Measurements from ENCODE around the gene TNFAIP2.

Gene TNFAIP2

DNA sequence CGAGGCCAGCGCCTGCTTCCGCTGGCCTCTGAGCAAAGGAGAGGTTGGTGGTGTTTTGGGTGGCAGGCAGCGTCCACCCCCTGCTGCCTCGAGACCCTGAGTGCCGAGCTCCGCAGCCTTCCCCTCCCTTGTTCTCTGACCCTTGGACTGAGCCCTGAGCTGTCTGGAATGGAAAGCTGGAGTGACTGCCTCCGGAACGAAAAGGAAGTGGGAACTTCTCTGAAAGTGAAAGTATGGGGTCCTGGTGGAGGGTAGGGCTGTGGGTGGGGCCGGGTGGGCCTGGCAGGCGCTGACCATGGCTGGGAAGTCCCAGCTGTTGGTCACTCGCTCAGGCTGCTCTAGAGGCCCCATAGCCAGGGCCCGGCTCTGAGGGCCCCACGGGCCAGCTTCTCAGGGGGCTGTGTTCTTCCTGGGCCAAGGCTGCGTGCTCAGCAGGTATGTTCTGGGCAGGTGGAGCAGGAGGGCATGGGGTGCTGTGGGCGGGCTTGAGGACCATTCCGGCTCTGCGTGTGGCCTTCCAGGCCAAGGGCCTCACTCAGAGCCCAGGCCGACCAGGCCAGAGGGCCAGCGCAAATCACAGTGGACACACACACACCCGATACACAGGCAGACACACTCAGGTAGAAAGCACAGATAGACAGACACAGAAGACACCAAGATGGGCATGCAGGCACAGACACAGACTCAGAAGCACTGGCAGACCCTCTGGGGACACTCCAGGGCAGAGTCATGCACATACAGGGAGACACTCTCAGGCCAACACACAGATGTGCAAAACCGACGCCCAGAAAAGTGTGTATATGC, 28.7 kb upstream of the TNFAIP2 start, which contains the start of gene EXOC3L4:
TSS of gene EXOC3L4 (plus strand) at position 320 of the 804 bp plus-strand sequence. CDS start 5,495 bp downstream, outside the sequence.
- DNase-seq: no peak

DNA sequence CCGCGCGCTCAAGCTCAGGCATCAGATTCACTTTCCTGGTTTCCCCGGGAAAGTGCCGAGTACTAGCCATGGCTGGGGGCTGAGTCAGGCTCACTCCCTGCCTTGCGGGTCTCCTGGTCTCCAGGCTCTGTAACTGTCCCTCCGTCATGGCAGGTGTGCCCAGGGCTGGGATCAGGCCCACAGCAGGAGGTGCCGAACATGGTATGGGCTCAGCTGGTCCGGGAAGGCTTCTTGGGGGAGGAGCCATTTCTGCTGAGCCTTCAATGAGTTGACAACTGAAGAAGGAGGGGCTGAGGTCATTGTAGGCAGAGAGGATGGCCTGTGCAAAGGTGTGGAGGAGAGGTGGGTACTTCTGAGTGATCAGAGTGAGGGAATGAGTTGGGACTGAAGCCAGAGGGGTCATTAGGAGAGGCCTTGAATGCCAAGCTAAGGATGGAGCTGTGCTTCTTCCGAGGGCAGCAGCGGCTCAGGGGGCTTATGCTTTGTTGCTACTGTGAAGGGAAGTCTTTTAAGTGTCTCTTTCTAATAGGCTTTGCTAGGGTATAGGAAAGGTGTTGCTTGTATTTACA, 28.0 kb upstream of the TNFAIP2 start:
- DNase-seq: no peak

DNA sequence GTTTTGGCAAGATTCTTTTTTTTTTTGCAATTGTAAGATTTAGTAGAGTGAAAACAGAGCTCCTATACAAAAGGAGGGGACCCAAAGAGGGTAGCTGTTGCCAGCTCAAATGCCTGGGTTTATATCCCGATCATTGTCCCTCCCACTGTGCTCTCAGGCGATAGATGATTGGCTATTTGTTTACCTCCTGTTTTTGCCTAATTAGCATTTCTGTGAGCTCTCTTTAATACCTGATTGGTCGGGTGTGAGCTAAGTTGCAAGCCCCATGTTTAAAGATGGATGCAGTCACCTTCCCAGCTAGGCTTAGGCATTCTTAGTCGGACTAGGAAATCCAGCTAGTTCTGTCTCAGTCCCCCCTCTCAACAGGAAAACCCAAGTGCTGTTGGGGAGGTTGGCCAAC, 26.9 kb upstream of the TNFAIP2 start:
- no peak for DNase-seq

DNA sequence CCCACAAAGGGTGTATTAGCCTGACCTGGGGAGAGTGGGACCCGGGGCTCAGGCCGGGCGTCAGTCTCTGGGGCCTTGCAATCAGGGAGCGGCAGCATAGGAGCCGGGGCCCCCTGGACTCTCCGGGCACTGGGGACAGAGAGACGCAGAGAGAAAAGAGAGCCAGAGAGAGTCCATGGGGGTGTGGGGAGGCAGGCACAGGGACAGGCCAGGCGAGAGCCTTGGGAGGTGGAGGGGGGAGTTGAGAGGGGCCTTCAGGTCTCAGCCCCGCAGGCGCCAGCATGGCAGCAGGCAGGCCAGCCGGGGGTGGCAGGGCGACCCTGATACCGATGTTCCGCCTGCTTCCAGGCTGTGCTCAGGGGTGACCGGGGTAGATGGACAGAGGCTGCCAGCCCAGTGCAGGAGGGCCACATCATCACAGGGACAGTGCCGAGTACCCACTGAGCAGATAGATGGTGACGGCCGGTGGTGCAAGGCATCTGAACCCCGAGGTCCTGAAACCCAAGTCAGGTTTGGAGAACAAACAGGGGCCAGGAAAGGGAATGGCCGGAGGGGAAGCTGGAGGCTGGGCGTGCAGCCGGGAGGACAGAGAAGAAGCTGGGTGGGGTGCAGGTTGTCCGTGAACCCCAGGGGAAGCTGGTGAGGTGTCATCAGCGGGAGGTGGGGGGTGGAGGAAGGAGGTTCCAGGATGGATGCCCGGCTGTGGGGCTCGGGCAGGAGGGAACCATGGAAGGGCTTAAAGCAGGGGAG, 25.8 kb upstream of the TNFAIP2 start:
- no peak for DNase-seq

DNA sequence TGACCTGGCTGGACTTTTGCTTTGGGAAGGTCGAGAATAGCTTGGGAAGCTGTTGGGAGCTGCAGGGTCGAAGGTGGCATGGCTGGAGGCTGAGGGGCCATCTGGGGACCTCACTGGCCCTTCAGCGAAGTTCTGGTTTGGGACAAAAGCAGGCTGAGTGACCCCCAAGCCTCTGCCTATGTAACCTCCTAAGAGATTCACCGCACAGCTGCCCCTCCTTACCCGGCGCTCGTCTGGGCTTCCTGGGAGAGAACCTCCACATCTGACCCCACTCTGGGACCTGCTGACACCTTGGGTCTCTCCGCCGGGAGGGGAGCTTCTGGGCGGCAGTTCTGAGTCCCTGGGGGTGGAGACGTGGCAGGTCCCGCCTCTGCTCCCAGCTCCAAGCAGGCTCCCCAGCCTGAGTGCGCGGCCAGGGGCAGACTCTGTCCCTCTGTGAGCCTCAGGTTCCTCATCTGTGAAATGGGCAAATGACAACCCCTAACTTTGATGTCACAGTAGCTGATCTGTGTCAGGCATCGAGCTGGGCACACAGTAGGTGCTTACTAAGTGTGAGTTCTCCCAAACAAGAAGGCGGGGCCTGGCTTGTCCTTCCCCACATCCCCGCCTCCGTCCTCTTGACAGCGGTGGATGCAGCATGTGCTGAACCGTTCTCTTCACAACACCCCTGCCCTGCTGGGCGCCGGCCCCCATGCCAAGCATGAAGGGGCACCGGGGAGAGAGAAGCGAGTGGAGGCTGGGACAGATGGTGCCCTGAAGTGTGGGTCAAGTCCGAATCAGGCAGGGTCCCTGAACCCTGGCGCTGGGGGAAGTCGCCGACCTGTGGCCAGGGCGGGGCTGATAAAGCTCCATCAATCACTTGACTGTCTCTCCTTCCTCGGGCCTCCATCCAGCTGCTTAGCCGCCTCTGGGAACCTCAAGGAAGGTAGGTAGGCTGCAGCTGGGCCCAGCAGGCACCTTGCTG, 25.0 kb upstream of the TNFAIP2 start:
- no peak for DNase-seq

DNA sequence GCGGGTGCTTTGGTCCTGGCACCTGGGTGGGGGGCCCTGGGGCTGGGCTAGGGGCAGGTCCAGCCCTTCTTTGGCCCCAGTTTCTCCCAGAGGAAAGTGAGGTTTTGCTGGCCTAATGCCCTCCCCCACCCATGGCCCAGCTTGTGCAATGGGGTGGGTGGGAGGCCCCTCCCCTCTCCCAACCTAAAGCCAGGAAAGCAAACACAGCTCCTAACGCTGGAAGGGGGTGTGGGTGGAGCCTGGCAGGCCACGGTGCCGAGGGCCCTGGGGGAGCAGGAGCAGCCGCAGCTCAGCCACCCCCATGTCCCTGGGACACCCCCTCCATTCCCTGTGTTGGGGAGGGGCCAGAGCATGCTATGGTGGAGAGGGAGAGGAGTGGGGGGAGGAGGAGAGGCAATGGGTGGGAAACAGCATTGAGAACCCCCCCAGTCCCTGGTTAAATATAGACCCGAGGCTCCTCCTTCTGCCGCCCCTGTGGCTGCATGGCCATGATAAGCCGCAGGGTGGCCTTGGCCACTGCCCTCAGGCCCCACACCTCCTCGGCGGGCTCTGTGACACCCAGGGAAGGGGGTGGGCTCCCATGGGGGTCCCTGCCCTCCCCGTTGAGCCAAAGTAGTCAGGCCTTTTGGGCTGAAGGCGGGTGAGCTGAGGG, 24.1 kb upstream of the TNFAIP2 start:
- no peak for DNase-seq

DNA sequence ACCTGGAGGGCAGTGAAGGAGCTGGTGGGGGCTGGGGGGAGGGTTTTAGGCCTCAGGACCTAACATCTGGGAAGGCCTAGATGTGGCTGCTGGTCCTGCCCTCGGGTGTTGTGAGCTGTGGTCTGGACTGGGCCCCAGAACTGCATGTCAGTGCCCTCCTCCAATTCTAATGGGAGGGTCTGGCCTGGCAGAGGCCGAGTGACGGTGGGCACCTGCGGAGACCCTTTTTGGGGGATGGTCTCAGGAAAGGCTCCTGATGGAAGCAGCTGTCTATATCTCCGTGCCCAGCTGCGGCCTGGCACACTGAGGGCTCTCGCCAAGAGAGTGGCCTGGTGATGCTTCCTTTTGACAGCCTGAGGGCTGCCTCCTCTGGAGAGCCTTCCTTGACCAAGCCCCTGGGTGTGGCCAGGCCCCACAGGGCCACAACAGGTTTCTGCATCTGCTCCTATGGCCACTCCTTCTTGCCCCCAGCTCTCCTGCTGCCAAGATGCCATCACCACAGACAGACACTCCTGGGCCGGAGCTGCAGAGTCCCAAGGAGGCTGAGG, 23.5 kb upstream of the TNFAIP2 start:
- DNase-seq: no peak

DNA sequence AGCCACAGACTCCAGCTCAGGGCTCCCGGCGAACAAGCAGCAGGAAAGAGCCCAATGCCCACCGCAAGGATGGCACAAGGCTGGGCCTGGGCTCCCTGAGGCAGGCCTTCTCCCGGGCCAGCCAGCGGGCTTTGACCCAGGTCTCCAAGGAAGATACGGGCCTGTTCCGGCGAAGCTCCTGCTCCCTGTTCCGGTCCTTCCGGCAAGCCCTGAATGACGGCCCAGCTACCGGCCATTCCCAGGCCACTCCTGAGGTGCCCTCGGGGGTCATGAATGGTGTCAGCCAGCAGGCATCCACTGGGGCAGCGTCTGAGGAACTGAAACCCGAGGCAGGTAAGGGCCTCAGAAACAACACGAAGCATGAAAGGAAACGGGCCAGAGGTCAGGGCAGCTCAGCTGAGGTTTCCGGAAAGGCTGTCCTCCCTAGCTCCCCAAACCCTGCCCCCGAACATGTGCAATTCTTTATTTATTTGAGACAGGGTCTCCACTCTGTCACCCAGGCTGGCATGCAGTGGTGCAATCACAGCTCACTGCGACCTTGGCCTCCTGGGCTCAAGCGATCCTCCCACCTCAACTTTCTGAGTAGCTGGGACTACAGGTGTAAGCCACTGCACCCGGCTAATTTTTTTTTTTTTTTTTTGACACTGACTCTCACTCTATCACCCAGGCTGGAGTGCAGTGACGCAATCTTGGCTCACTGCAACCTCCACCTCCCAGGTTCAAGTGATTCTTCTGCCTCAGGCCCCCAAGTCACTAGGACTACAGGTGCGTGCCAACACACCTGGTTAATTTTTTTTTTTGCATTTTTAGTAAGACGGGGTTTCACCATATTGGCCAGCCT, 22.8 kb upstream of the TNFAIP2 start:
- DNase-seq: no peak

DNA sequence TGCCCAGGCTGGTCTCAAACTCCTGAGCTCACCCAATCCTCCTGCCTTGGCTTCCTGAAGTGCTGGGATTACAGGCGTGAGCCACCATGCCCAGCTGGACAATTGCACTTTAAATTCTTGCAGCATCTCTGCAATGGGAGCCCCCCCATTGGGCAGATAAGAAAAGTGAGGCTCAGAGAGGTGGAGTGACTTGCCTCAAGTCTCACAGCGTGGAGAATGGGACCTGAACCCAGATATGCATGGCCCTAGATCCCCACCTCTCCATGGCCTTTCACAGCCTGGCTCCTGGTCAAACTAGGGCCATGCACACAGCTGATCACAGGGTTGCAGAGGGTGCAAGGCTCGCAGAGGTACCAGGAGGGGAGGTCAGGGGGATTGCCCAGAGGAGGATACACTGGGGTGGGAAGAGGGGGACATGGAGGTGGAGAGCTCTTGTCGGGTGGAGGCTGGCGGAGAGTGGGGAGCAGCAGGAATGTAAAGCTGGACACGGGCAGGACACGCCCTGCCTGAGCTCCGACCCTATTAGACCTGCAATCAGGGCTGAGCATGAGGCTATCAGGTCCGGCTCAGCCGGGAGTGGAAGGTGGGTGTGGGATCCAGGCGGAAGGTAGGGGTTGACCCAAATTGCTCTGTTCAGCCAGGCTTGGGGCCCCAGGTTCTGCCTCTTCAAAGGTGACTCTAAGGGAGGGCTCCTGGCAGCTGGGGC, 21.9 kb upstream of the TNFAIP2 start:
- DNase-seq: no peak

DNA sequence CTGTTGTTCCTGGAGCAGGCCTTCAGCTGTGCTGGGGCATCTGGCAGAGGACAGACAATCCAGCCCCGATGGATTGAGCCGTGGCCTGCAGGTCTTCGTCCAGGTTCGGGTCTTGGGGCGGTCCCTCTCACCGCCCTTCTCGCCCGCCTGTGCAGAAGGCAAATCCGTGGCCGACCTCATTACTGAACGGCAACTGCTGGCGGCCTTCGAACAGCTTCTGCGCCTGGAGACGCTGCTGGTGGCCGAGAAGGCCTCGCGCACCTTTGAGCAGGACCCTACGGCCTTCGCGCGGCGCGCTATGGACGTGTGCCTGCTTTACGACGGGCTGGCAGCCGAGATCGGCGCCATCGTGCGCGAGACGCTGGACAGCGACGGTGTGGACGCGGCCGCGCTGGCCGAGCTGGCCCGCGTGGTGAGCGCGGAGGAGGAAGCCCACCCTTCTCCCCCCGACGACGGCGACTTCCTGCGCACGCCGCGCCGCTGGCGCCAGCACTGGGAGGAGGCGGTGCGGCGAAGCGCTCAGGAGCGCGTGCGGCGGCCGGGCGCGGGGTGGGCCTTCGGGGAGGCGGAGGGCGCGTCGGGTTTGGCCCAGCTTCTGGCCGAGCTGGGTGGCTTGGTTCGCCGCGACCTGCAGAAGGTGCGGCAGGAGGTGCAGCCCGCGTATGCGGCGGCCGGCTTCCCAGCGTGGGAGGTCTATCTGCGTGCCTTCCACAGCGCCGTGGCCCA, 21.1 kb upstream of the TNFAIP2 start:
- DNase-seq: no peak

DNA sequence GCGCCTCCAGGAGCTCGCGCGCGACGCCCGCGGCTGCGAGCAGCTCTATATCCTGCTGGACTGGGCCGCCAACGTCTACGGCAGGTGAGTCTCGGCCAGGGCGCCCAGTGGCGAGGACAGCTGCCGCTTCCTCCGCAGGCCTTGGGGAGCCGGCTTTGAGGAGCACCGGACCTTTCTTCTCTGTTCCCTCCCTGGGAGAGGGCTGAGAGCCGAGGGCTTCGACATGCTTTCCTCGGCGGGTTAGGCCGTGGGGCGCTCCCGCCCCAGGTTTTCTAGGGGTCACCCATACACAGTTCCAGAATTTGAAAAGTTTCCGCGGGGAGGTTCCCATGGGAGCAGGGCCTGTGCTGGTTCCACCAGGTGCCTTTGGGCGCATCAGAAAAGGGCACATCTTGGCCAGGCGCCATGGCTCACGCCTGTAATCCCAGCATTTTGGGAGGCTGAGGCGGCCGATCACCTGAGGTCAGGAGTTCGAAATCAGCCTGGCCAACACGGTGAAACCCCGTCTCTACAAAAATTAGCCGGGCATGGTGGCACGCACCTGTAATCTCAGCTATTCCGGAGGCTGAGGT, 20.5 kb upstream of the TNFAIP2 start:
- DNase-seq: no peak

DNA sequence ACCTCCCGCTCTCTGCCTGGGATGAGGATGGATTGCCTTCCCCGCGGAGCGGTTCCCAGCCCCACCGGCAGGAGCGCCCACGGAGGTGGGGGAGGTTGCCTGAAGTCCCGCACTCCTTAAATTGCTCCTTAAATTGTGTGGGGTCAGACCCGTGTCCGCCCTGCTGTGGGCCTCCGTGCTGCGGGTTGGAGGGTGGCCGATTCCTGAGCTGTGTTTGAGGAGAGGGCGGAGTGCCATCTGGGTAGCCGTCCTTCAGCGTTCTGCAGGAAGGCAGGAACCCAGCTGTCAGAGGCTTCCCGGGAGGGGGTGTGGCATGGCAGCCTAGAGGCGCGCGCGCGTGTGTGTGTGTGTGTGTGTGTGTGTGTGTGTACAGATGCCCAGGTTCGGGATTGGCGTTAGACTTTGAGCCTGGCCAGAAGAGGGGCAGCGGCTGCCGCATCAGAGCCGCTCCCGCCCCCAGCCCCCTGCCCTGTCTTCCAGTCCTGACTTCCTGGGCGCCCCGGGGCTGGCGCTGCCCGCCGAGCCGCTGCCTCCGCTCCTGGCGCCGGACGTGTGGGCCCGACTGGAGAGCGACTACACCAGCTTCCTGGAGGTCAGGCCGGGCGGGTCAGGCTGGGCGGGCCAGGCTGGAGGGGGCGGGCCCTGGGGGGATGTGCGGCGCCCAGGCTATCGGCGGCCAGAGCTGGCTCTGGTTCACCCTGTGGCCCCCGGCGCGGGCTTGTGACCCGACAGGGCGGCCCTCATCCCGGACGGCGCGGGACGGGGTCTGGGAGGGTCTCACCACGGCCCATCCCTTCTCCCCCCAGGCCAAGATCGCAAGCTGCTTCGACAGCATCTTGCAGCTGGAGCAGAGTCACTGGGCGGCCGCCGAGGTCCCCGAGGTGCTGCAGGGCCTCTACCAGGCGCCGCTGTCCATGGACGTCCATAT, 19.5 kb upstream of the TNFAIP2 start:
- DNase-seq: no peak

DNA sequence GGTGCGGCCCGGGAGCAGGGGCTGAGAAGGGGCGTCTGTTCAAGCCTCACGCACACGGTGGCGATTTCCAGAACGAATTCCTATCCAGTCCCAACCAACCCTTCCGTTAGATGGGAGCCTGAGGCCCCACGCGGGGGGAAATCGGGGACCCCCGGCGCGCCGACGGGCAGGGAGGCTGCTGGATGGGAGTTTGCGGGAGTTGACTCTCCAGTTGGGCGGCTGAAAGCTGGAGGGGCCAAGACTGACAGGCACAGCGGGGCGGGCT, 18.9 kb upstream of the TNFAIP2 start:
- DNase-seq: no peak

DNA sequence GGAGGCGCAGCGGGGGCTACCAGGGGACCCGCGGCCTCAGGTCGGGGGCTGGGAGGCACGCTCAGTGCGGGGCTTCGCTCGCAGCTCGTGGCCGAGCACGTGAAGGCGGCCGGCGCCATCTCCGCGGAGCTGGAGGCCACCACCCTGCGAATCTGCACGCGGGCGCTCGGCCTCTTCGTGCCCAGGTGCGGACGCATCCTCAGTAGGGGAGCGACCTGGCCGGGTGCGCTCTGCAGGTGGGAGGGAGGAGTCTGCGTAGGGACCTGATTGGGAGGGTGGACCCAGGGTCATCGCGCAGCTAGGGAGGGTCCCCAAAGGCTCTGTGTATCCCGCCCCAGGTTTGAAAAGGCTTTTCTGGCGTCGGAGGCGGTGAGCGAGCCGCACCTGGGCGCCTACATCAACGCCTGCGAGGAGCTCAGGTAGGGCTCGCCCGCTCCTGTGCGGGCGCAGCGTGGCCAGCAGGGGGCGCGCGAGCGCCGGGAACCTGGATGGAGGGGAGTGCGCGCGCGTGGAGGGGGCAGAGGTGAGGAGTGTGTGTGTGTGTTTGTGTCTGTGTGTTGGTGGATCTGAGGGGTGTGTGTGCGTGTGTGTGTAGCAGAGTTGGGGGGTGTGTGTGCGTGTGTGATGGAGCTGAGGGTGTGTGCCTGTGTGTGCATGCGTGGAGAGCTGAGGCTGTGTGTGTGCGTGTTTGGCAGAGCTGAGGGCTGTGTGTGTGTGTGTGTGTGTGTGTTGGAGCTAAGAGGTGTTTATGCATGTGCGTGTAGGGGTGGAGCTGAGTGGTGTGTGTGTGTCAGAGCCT, 18.4 kb upstream of the TNFAIP2 start:
- DNase-seq: no peak

DNA sequence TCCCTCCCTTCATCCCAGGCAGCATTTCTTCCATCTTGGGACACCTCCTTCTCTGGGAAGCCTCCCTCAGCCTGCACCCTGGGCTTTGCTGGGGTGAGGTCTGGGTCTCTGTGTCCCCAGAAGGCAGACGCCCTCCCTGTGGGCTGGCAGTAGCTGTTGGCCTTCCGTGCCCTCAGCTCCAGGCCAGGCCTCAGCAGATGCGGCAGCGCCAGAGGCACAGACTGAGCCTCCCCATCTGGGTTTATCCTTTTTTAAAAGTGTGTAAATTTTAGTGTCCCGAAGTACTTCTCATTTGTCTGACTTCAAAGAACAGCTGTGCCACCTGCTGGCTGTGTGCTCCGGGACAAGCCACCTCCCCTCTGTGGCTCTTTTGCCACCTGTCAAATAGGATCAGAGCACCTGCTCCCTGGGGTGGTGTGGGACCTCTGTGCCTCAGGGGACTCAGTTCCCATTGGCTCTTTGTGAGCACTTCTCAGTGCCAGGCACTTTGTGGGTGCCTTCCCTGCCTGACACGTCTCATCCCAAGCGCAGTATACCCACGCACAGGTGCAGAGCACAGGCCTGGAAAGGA, 17.6 kb upstream of the TNFAIP2 start:
- DNase-seq: no peak

DNA sequence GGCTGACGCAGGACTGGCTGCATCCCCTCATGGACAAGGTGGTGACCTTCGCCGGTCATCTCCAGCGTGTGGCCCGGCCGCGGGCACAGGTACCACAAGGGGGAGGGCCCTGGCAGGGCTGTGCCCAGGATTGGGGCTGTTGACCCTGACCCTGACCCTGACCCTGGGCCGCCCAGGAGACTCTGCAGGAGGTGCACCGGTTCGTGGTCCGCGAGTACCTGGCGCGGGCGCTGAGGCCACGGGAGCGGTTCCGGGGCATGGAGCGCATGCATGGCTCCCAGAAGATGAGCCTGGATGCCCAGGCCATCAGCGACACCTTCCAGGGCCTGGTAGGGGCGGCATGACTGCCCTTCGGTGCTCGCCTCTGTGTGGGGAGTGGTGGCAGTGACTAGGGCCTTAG, 15.8 kb upstream of the TNFAIP2 start:
- no peak for DNase-seq

Measured in SIG-M5 (cell line).